Neural progenitor cell (in vitro differentiated cells): ENCODE data around the gene PNLIP.

Experiments used
- EZH2 ChIP-seq: fragments of 200-600 bp; sonication (generic); IDR thresholded peaks from 2 replicates; pipeline ENCODE4 v1.6.1; 2017; ENCODE audit warnings: antibody characterized with exemption, mild to moderate bottlenecking, moderate library complexity
- EZH2phosphoT487 ChIP-seq: fragments of 200-600 bp; sonication (generic); IDR thresholded peaks from 2 replicates; pipeline ENCODE4 v1.6.1; 2017; ENCODE audit warnings: antibody characterized with exemption
- TF ChIP-seq, protein P1 (sequence below): fragments of 200-600 bp; sonication (generic); IDR thresholded peaks from 2 replicates; pipeline ENCODE4 v1.5.1; 2017; ENCODE audit warnings: antibody characterized with exemption, mild to moderate bottlenecking

DNA sequence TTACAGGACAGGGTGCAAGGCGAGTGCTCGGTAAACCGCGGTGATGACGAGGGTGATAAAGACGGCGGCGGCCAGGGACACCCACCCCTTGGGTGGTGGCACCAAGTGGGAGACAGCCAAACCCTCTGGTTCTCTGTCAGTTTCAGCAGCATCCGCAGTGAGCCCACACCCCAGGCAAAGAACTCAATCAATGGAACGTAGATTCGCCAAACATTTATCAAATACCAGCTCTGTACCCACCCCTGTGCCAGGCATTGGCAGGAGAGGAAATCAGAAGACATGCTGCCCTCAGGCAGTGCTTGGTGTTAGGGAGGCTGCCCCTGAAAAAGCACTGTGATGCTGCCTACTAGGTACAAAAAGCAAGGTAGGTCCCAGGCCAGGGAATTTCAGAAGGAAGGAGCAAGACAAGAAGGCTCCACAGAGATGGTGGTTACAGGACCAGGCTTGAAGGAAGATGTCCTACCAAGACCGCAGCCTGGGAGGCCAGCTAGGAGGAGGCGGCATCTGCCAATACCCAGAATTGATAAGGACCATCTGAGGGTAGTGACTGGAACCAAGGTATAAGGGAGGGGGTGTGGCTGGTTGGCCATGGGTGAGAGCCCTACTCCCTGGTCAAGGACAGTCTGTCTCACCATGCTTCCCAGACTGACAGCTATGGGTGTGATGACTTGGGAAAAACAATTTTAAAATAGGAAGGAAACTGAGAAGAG lies 64.9 kb downstream of the PNLIP start:
- TF ChIP-seq, protein P1, sequence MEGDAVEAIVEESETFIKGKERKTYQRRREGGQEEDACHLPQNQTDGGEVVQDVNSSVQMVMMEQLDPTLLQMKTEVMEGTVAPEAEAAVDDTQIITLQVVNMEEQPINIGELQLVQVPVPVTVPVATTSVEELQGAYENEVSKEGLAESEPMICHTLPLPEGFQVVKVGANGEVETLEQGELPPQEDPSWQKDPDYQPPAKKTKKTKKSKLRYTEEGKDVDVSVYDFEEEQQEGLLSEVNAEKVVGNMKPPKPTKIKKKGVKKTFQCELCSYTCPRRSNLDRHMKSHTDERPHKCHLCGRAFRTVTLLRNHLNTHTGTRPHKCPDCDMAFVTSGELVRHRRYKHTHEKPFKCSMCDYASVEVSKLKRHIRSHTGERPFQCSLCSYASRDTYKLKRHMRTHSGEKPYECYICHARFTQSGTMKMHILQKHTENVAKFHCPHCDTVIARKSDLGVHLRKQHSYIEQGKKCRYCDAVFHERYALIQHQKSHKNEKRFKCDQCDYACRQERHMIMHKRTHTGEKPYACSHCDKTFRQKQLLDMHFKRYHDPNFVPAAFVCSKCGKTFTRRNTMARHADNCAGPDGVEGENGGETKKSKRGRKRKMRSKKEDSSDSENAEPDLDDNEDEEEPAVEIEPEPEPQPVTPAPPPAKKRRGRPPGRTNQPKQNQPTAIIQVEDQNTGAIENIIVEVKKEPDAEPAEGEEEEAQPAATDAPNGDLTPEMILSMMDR, result no peak
- no peak for TF ChIP-seq EZH2
- no peak for TF ChIP-seq EZH2phosphoT487
